NCI-H1694 (cell line): ENCODE results near the gene EPX.

Experiments used
- DNase-seq: peaks from one replicate; lab custom pipeline; 2025; lab: John Stamatoyannopoulos, UW

The EPX gene

DNA sequence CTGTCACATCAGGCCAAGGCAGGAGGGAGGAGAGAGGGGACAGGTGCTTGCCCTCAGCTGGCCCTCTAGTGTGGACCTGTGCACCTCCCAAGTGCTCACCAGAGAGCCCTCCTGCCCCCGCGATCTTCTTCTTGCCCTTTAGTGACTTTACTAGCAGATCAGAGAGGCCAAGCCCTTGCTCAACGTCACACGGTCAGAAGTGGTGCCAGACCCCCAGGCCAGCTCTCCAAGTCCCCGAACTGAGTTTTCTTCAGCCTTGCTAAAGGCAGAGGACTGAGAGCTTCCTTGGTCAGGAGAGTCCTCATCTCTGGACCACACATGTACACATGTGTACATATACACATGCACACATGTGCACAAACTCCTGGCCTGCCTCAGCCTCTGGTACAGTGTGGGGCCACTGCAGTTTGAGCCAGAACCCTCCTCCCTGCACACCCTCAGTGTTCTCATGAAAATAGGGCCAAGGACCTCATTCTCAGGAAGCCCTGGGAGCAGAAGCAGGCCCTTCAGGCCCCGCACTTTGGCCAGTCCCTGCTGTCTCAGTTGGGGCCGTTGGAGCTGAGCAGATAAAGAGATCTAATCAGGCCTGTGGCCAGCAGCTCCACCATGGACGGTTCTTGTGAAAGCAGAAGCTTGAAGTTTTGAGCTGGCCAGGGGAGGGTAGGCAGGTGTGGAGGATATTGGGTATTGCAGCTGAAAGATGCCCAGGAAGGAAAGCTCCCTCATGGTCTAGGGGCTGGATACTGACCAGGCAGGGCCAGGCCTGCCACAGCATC is 7.4 kb upstream of the EPX start:
- DNase-seq: no peak

DNA sequence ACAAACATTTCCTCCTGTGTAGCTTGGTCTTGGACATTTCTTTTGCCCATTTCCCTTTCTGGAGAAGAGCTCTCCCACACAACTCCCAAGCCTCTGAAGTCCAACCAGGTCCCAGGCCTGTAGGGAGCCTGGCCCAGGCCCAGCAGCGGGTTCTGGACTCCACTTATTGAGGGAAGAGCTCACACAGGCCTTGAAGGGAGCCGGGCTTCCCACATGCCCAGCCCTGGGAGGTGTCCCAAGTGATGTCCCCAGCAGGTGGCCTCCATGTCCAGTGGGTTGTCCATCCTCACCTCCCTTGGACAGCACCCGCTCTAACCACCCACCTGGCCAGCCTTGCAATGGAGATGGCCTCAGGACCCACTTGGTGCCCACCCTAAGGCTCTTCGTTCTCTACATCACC is 5.9 kb upstream of the EPX start:
- no peak for DNase-seq

DNA sequence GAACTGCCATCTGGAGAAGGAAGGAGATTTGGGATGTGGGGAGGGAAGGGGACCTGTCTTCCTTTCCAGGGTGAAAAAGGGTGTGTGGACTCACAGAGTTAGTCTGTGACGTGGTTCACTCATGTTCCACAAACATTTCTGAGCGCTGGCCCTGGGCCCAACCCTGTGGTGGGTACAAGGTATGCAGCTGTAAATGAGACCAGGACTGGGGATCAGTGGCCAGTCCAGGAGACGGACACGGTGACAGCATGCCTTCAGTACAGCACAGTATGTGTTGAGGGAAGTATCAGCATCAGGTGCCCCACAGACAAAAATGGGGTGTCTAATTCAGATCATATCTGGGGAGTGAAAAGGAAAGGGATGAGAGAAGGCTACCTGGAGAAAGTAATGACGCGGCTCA is 5.5 kb upstream of the EPX start:
- no peak for DNase-seq

- no peak for DNase-seq
These were observed 4.9 kb upstream of the EPX start for GRCh38 chr17:58187675-58188074.

DNA sequence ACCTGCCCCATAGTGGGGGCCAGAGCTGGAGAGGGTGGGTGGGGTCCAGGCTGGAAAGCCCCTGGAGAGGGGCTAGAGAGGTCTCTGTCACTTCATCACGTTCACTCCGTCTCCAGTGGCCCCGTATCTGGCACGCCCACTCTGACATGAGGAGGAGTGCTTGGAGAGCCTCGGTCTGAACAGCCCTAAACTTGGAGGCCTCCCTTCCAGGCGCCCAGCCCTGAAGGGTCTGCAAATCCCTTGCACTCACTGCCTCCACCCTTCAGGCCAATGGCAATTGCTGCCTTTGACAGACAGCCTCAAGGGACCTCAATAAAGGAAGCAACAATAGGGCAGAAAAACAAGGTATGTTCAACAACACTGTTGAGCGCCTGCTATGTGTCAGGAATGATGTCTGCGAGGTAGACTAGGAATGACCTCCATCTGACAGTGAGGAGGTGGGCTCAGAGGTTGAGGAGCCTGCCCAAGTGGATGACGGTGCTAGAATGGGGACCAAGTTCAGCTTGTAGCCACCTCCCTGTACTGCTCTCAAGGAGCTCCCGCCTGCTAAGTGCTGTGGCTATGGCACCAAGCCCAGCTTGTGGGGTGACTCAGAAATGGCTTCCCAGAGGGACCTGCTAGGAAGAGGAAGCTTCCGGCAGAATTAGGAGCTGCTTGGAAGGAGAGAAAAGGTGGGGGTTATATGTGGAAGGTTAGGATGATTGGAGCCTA is 2.9 kb upstream of the EPX start:
- no peak for DNase-seq

- DNase-seq: no peak
These were observed 1.2 kb upstream of the EPX start for GRCh38 chr17:58191241-58191896.

DNA sequence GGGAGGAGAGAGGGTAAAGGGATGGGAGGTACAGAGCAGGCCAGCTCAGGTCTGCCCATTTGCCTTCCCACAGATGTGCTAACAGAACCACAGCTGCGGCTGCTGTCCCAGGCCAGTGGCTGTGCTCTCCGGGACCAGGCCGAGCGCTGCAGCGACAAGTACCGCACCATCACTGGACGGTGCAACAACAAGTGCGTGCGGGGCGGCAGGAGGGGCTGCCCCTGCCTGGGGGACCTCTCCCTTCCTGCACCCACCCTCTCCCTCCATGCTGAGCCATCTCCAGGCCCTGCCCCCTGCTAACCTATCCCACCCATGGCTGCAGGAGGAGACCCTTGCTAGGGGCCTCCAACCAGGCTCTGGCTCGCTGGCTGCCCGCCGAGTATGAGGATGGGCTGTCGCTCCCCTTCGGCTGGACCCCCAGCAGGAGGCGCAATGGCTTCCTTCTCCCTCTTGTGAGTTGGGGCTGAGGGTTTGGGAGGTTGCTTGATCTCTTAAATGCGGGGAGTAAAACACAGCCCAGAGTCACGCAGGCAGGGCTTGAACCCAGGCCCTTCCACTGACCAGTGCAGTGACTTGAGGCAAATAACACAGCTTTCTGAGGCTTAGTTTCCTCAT is 1.2 kb downstream of the EPX start:
- no peak for DNase-seq

- no peak for DNase-seq
These were observed 3.1 kb downstream of the EPX start for GRCh38 chr17:58195518-58196123.

DNA sequence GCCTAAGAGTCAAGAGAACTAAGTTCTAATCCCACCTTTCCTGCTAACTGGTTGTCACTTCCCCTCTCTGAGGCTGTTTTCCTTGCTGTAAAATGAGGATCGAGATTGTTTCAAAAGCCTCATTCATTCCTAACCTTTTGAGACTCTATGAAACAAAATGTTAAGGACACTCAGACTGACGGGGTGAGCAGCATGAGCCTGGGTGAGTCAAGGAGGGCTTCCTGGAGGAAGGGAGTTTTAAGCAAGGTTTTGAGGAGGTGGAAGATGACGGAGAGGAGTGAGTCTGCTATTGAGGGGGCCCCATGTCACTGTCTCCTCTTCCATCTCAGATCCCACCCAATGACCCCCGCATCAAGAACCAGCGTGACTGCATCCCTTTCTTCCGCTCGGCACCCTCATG is 4.1 kb downstream of the EPX start:
- DNase-seq: no peak

GRCh38 chr17:58200024-58200633 is 7.6 kb downstream of the EPX start:
- peak; percentile 52 for DNase-seq

- no peak for DNase-seq
These were observed 10.3 kb downstream of the EPX start for GRCh38 chr17:58202859-58203258.

- no peak for DNase-seq
These were observed 12.3 kb downstream of the EPX start for GRCh38 chr17:58204796-58205195.

- DNase-seq: no peak
These were observed 13.4 kb downstream of the EPX start for GRCh38 chr17:58205936-58206335.

DNA sequence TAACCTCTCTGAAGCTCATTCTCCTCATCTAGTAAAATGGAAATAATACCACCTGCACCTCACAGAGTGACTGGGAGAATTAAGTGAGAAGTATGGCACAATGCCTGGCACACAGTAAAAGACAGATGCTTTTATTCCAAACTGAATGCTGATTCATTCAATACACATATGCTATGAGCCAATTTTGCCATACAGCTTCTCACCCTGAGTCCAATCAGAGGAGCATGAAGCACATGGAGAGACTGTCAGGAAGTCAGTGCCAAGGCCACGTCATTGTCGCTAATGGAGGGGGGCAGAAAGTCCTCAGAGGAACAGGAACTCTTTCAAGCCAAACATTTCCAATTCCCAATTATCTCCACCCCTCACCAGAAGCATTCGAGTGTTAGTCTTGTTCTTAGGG is 14.9 kb downstream of the EPX start:
- DNase-seq: no peak

DNA sequence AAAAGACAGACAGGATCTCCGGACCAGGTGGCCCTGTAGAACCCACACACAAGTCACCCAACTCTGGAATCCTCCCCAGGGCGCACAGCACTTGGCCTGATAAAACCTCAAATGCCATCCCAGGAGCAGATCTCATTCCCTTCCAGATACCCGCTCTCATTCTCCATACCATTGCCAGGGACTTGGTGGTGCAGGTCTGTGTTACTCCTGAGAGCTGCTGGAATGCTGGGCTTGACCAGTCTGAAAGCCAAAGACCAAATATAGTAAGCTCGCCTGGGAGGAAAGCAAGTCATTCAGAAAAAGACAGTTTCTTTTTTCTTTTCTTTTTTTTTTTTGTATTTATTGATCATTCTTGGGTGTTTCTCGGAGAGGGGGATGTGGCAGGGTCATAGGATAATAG is 15.8 kb downstream of the EPX start:
- no peak for DNase-seq

DNA sequence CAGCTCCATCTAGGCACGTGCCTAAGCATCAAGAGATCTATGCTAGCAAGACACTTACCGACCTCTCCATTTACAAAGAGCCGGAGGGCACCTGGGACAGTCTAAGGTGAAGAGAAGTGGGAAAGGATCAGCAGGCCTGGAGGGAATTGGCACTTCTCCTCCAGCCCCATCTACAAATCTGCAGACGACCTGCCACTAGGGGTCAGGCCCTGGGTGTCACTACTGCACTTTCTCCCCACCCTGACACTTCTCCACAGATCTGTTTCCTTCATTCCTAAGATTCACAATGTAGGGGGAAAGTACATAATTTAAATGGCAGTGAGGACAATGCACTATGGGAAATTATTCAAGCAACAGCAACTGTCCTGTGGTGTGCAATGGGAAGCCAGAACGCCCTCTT is 18.4 kb downstream of the EPX start:
- DNase-seq: no peak

DNA sequence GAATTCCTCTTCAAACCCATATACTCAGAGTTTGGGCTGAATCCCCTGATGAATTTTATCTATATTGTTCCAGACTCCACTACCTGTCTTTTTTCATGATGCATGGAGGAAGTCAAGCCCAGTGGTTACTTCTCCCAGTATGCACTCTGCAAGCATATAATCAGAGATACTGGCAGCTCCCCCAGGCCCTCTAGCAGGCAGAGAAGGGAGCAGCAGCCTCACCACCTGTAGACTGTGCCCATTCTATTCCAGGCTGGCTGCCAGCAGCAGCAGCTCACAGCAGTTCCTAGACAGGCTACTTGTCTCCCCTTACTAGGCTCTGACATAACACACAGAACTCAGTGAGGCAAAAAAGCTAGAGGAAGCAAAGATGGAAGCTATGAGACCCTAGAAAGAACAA is 23.2 kb downstream of the EPX start:
- peak; percentile 10 for DNase-seq

DNA sequence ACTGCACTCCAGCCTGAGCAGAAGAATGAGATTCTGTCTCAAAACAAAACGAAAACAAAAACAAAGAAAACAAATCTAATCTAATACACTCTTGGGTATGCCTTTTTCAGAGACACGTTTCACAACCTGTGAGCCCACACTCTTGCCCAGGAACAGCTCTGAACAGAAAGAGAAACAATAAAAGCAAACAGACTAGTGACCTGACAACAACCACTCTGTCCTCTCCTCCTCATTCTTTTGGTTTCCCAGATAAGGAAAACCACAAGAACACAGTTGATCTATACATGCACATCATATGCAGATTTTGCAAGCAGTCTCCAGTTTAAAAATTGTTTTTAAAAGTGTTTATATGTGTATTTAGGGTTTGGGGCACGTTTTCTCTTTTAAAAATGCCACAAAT is 25.2 kb downstream of the EPX start:
- DNase-seq: no peak

- DNase-seq: peak; percentile 86
These were observed 26.7 kb downstream of the EPX start, which contains the start of gene MKS1 for GRCh38 chr17:58219007-58219788. Gene MKS1, minus strand, starts transcription at chr17:58219255. Its CDS starts 25 bp downstream, at chr17:58219230.

DNA sequence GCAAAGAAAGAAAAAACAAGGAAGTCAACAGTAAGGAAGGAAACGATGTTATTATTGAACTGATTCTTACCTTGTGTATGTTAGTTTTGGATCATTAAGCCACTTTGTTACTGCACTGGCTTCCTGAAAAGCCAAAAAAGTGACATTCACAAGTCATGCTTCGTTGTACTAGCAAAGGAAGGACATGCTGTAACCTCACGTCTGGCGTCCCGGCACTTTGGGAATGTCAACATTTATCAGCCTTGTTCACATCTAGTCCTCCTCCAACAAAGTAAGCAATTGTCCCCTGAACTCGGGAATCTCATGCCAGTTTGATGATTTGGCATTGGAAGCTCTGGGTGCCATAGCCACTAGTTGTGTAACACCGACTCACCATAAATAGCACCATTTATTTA is 27.3 kb downstream of the EPX start:
- no peak for DNase-seq

DNA sequence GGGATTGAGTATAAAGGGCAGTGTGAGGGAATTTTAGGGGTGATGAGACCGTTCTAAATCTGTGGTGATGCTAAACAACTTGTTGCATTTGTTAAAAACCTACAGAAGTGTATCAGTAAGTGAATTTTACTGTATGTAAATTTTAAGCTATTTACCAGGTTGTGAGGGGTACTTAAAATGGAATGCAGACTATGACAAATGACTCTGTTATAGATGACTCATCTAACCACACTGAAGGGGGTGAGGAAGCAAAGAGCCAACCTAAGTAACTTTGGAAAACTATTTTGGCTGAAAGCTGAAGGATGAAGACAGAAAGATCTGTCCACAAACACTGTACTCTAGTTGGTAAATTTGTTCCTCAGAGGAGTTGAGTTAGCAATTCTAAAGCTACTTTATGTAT is 31.8 kb downstream of the EPX start:
- DNase-seq: no peak
